Stimulated activated CD4-positive, alpha-beta T cell treated with anti-CD3 and anti-CD28 coated beads, Interleukin-2, amount 100 ng/mL, for 4 hours (primary cell): ENCODE results near the gene OTP.
"Not testable (repeated sequence)": the region's sequence is repeated elsewhere in the genome, so short reads cannot be mapped to it uniquely, and the experiment has no call there.

Experiments
- DNase-seq: peaks from one replicate; pipeline ENCODE4 v3.0.0-alpha.2; 2020; ENCODE audit warnings: low read depth

Gene OTP

GRCh38 chr5:77608927-77609326 lies 29.6 kb downstream of the OTP start:
- DNase-seq = not testable (repeated sequence)

GRCh38 chr5:77607324-77607723 lies 31.2 kb downstream of the OTP start:
- no peak for DNase-seq

GRCh38 chr5:77606279-77606678 lies 32.2 kb downstream of the OTP start:
- no peak for DNase-seq

- DNase-seq = no peak
Measured at GRCh38 chr5:77599679-77600078, 38.8 kb downstream of the OTP start.

- no peak for DNase-seq
Measured at GRCh38 chr5:77590347-77590746, 48.2 kb downstream of the OTP start.

GRCh38 chr5:77588175-77588574 lies 50.3 kb downstream of the OTP start:
- no peak for DNase-seq

GRCh38 chr5:77586101-77586500 lies 52.4 kb downstream of the OTP start:
- DNase-seq = no peak

- not testable (repeated sequence) for DNase-seq
Measured at GRCh38 chr5:77582143-77582542, 56.4 kb downstream of the OTP start.
